GM18951 (cell line): ENCODE results near the gene SRM.
A peak's percentile ranks its signal among the peaks of the same experiment; 100 is the strongest.
"Not testable (repeated sequence)": the region's sequence is repeated elsewhere in the genome, so short reads cannot be mapped to it uniquely, and the experiment has no call there.

Experiments
- POLR2A ChIP-seq: IDR thresholded peaks from 4 replicates; pipeline ENCODE4 v1.6.1; 2011; ENCODE audit warnings: mild to moderate bottlenecking; ENCODE audit not compliant: insufficient read length, insufficient read depth; ENCODE audit errors: extremely low read depth
- in situ Hi-C: fragments of 300-500 bp; cut with MboI; formaldehyde crosslinking; loops from one replicate; pipeline ENCODE4 v1.12.0; 2022; ENCODE audit warnings: low sequenced_read_pairs, mixed read lengths, inconsistent platforms; ENCODE audit not compliant: unreplicated experiment

Gene SRM

DNA sequence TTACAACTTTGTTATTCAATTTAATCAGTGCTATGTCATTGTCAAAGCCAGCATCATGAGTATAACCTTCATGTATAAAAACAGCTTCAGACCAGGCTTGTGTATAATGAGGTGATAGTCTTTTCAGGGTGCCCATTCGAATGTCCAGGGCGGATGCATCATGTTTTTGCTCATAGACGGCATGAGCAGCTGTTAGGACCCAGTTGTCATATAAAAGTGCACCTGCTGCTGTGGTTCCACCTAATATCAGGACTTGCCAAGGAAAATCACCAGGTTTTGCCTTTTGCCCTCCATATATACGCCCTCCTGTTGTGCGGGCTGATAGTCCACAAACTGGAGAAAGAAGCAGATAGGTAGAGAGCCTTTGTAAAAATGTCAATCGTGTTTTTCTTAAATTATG lies 32.5 kb downstream of the SRM start:
- in situ Hi-C loops: no loop called here
- no peak for TF ChIP-seq POLR2A

GRCh38 chr1:11026903-11027302 lies 32.9 kb downstream of the SRM start:
- no peak for TF ChIP-seq POLR2A
- in situ Hi-C loops: no loop called here

DNA sequence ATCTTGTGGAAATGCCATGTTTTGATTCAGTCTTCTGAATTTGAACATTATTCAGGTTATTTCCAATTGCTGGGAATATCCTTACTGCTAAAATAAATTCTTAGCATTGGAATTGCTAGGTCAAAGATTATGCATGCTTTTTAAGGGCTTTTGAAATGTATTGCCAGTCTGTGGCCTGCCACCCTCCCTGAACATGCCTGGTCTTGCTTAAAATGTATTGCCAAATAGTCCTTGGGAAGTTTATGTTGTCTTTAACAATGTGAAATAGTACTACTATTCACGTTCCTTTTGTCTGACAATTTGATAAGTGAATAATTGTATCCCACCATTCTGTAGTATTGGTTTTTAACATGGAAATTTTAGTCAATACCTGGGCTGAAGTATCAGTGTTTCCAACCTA lies 33.8 kb downstream of the SRM start:
- in situ Hi-C loops: no loop called here
- TF ChIP-seq POLR2A: no peak

DNA sequence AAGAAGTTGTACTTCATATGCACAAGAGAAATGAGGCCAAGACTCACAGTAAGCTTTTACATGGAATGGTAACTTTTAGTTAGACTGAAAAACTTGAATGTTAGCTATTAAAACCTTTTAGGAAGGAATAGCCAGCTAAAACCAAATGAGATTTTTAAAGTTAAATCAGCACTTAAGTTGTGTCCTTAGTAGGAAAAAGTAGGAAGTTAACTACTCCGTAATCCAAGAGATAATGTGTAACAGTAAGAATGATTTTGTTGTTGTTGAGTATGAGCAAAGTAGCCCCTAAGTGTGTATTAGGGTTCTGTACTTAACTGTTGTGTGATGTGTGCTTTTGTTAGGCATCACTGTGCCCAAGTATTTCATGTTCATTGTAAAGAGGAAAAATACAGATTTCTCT lies 34.2 kb downstream of the SRM start:
- in situ Hi-C loops: no loop called here
- no peak for TF ChIP-seq POLR2A

DNA sequence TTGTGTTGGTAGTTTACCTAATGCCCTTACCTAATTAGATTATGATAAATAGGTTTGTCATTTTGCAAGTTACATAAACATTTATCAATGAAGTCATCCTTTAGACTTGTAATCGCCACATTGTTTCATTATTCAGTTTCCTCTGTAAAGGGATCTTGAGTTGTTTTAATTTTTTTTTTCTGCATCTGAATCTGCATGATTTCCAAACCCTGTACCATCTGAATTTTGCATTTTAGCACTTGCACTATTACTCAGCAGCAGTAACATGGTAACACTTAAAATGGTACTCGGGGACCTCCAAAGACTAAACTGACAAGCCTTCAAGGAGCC lies 35.0 kb downstream of the SRM start:
- in situ Hi-C loops: no loop called here
- TF ChIP-seq POLR2A: no peak

DNA sequence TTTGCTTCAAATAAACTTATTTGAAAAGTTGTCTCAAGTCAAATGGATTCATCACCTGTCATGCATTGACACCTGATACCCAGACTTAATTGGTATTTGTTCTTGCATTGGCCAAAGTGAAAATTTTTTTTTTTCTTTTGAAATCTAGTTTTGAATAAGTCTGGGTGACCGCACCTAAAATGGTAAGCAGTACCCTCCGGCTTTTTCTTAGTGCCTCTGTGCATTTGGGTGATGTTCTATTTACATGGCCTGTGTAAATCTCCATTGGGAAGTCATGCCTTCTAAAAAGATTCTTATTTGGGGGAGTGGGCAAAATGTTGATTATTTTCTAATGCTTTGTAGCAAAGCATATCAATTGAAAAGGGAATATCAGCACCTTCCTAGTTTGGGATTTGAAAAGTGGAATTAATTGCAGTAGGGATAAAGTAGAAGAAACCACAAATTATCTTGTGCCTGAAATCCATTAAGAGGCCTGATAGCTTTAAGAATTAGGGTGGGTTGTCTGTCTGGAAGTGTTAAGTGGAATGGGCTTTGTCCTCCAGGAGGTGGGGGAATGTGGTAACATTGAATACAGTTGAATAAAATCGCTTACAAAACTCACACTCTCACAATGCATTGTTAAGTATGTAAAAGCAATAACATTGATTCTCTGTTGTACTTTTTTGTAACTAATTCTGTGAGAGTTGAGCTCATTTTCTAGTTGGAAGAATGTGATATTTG lies 35.5 kb downstream of the SRM start:
- in situ Hi-C loops: no loop called here
- no peak for TF ChIP-seq POLR2A

- in situ Hi-C loops: no loop called here
- TF ChIP-seq POLR2A: no peak
Measured at GRCh38 chr1:11023201-11023600, 36.6 kb downstream of the SRM start.

GRCh38 chr1:11019971-11020370 lies 39.8 kb downstream of the SRM start:
- no peak for TF ChIP-seq POLR2A
- in situ Hi-C loops: no loop called here

GRCh38 chr1:11019358-11019757 lies 40.5 kb downstream of the SRM start:
- in situ Hi-C loops: not testable (repeated sequence)

DNA sequence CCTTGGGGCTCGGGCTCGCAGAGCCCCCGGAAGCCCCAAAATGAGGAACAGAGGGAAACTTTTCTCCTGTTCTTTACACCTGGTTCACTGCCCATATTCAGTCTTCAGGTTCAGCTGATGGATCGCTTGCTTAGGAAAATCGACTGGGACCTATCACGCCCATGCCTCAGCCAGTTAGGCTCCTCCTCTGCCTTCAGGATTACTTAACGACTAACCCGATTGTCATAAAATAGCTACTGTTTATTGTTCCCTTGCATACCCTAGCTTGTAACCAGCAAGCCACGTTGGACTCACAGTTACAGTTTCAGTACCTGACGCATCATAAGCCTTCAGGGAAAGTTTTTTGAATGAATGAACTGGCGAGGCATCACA lies 46.7 kb downstream of the SRM start:
- in situ Hi-C loops: no loop called here

GRCh38 chr1:11012260-11013159 lies 47.3 kb downstream of the SRM start, which contains the start of gene TARDBP:
TSS of gene TARDBP (plus strand) at chr1:11012654. CDS start at chr1:11013728, 1,074 bp downstream.
- in situ Hi-C loops: no loop called here
- peak; percentile 88 for TF ChIP-seq POLR2A

More for the DNA sequence above, 46.7 kb downstream of the SRM start:
- TF ChIP-seq POLR2A: no peak
